PC-3 (cell line): Measurements from ENCODE around the gene GALNT11. TPM values are rescaled to one million over a fixed set of nuclear protein-coding genes. Genes with fewer than 3 reads are reported as not detected.
A peak's percentile ranks its signal among the peaks of the same experiment; 100 is the strongest.

ENCODE experiments used
- ATAC-seq: fragments of 200-7000 bp; cut with Tn5 transposase; 2 replicates; pipeline ENCODE4 v1.9.1; 2020; ENCODE audit warnings: mild to moderate bottlenecking, moderate library complexity
- BruUV-seq: library from RNA; stranded (reverse); fragments of 400-500 nt; replicated peaks from 2 replicates; lab custom pipeline; 2021; lab: Mats Ljungman, UMichigan
- CTCF ChIA-PET: fragments of 300-600 bp; sonication (Branson Sonifier 250); formaldehyde crosslinking; loops from one replicate; lab custom pipeline; 2022; ENCODE audit warnings: antibody characterized with exemption; lab: Charles Lee
- POLR2A ChIA-PET: fragments of 300-600 bp; sonication (Branson Sonifier 250); formaldehyde crosslinking; loops from one replicate; lab custom pipeline; 2022; ENCODE audit warnings: antibody characterized with exemption; ENCODE audit not compliant: unreplicated experiment; lab: Charles Lee
- DNase-seq: peaks from one replicate; pipeline ENCODE4 v3.0.0-alpha.2; 2015
- H2AFZ ChIP-seq: fragments of 300-600 bp; sonication (generic); 2 replicates; pipeline ENCODE4 v1.6.0; 2016; ENCODE audit warnings: antibody characterized with exemption, low read length
- H3F3A ChIP-seq: fragments of 300-600 bp; sonication (generic); one replicate; pipeline ENCODE4 v1.6.0; 2017; ENCODE audit warnings: antibody characterized with exemption, low read length, control low read depth, mild to moderate bottlenecking; ENCODE audit not compliant: unreplicated experiment
- H3K27ac ChIP-seq: fragments of 300-600 bp; sonication (generic); 2 replicates; pipeline ENCODE4 v1.5.1; 2016; ENCODE audit warnings: mild to moderate bottlenecking, low read length
- H3K27me3 ChIP-seq: fragments of 300-600 bp; sonication (generic); 2 replicates; pipeline ENCODE4 v1.6.1; 2016; ENCODE audit warnings: low read length, mixed read lengths
- H3K36me3 ChIP-seq: fragments of 300-600 bp; sonication (generic); 2 replicates; pipeline ENCODE4 v1.6.1; 2016; ENCODE audit warnings: low read depth, mixed run types, low read length, mixed read lengths
- H3K4me1 ChIP-seq: fragments of 300-600 bp; sonication (generic); 2 replicates; pipeline ENCODE4 v1.5.1; 2016; ENCODE audit warnings: low read length; ENCODE audit not compliant: insufficient read depth
- H3K4me2 ChIP-seq: fragments of 300-600 bp; sonication (generic); 2 replicates; pipeline ENCODE4 v1.6.0; 2016; ENCODE audit warnings: low read length
- H3K4me3 ChIP-seq: fragments of 300-600 bp; sonication (generic); 2 replicates; pipeline ENCODE4 v1.5.1; 2016; ENCODE audit warnings: mild to moderate bottlenecking, low read length, mixed read lengths
- H3K79me2 ChIP-seq: fragments of 300-600 bp; sonication (generic); 2 replicates; pipeline ENCODE4 v1.6.1; 2017; ENCODE audit warnings: low read length, mixed read lengths
- H3K9ac ChIP-seq: fragments of 300-600 bp; sonication (generic); 2 replicates; pipeline ENCODE4 v1.6.0; 2016; ENCODE audit warnings: mild to moderate bottlenecking, low read length
- H3K9me2 ChIP-seq: fragments of 300-600 bp; sonication (generic); replicated peaks from 2 replicates; pipeline ENCODE4 v1.6.1; 2016; ENCODE audit warnings: mixed run types, low read length, mixed read lengths
- H3K9me3 ChIP-seq: fragments of 300-600 bp; sonication (generic); 2 replicates; pipeline ENCODE4 v1.6.1; 2016; ENCODE audit warnings: low read length, mixed read lengths
- H4K20me1 ChIP-seq: fragments of 300-600 bp; sonication (generic); 2 replicates; pipeline ENCODE4 v1.6.1; 2016; ENCODE audit warnings: low read length, mixed read lengths
- EZH2 ChIP-seq: fragments of 300-600 bp; sonication (generic); IDR thresholded peaks from one replicate; pipeline ENCODE4 v1.6.1; 2017; ENCODE audit warnings: antibody characterized with exemption, mild to moderate bottlenecking, low read length; ENCODE audit not compliant: unreplicated experiment
- EZH2phosphoT487 ChIP-seq: fragments of 300-600 bp; sonication (generic); IDR thresholded peaks from 2 replicates; pipeline ENCODE4 v1.6.1; 2018; ENCODE audit warnings: mild to moderate bottlenecking, antibody characterized with exemption, low read length, borderline replicate concordance
- intact Hi-C: fragments of 100-400 bp; cut with micrococcal nuclease; formaldehyde crosslinking; loops from 2 replicates; pipeline ENCODE4 v1.9.0; 2023
- total RNA-seq: library from RNA; depleted of rRNA; stranded (reverse); fragments of >200 nt; gene quantifications from 2 replicates; pipeline ENCODE4 v1.2.3, GENCODE V29; 2014
- TF ChIP-seq, protein P1 (sequence below): fragments of 300-600 bp; sonication (generic); conservative IDR thresholded peaks from 2 replicates; pipeline ENCODE4 v1.5.1; 2017; ENCODE audit warnings: antibody characterized with exemption, low read depth, mild to moderate bottlenecking, low read length

Gene GALNT11
- total RNA-seq, 1 experiment from 2014 or later = 19.5 TPM

GRCh38 chr7:152112829-152113228, 87.4 kb downstream of the GALNT11 start:
- BruUV-seq = no TSS peak
- intact Hi-C loops = no loop called here
- no peaks in the 10 kb centered on the region for H3K4me1 ChIP-seq
- H3K9me2 ChIP-seq = no peaks in the 10 kb centered on the region
- H2AFZ ChIP-seq = no peak overlapping the region
- ATAC-seq = no peak
- no peaks in the 10 kb centered on the region for H3K9me3 ChIP-seq
- no peak for DNase-seq
- TF ChIP-seq EZH2 (no peak), EZH2phosphoT487 (no peak)
- TF ChIP-seq, protein P1, sequence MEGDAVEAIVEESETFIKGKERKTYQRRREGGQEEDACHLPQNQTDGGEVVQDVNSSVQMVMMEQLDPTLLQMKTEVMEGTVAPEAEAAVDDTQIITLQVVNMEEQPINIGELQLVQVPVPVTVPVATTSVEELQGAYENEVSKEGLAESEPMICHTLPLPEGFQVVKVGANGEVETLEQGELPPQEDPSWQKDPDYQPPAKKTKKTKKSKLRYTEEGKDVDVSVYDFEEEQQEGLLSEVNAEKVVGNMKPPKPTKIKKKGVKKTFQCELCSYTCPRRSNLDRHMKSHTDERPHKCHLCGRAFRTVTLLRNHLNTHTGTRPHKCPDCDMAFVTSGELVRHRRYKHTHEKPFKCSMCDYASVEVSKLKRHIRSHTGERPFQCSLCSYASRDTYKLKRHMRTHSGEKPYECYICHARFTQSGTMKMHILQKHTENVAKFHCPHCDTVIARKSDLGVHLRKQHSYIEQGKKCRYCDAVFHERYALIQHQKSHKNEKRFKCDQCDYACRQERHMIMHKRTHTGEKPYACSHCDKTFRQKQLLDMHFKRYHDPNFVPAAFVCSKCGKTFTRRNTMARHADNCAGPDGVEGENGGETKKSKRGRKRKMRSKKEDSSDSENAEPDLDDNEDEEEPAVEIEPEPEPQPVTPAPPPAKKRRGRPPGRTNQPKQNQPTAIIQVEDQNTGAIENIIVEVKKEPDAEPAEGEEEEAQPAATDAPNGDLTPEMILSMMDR = no peak
- no peak overlapping the region for H3K4me2 ChIP-seq
- H3K27ac ChIP-seq = no peak overlapping the region
- H3K27me3 ChIP-seq = no peaks in the 10 kb centered on the region
- no peaks in the 10 kb centered on the region for H3F3A ChIP-seq
- H4K20me1 ChIP-seq = no peaks in the 10 kb centered on the region
- H3K36me3 ChIP-seq = no peaks in the 10 kb centered on the region; the same call in 1 of the 2 replicates
- ChIA-PET POLR2A (no interaction called here), CTCF (no interaction called here)
- no peaks in the 10 kb centered on the region for H3K79me2 ChIP-seq
- no peak overlapping the region for H3K9ac ChIP-seq
- H3K4me3 ChIP-seq = no peak overlapping the region

GRCh38 chr7:152115021-152115718, 89.7 kb downstream of the GALNT11 start:
- no peak overlapping the region for H3K4me3 ChIP-seq
- H2AFZ ChIP-seq = no peak overlapping the region
- DNase-seq = no peak
- no peaks in the 10 kb centered on the region for H3F3A ChIP-seq
- no TSS peak for BruUV-seq
- TF ChIP-seq EZH2 = no peak
- no peak for TF ChIP-seq EZH2phosphoT487
- TF ChIP-seq, protein P1 = no peak
- H3K9me3 ChIP-seq = no peaks in the 10 kb centered on the region
- ChIA-PET POLR2A (no interaction called here), CTCF (no interaction called here)
- no peaks in the 10 kb centered on the region for H3K27me3 ChIP-seq
- no peak overlapping the region for H3K9ac ChIP-seq
- peaks cover 6% of the 10 kb centered on the region; the same call in 1 of the 2 replicates for H3K36me3 ChIP-seq
- no peaks in the 10 kb centered on the region for H3K79me2 ChIP-seq
- intact Hi-C loops = no loop called here
- H3K27ac ChIP-seq = no peak overlapping the region
- peak; percentile 38 for ATAC-seq
- H3K4me2 ChIP-seq = no peak overlapping the region
- H3K4me1 ChIP-seq = no peaks in the 10 kb centered on the region
- no peaks in the 10 kb centered on the region for H3K9me2 ChIP-seq
- no peaks in the 10 kb centered on the region for H4K20me1 ChIP-seq

- Histone ChIP-seq H3K9me2 (no peaks in the 10 kb centered on the region), H3K79me2 (no peaks in the 10 kb centered on the region), H3K4me1 (no peaks in the 10 kb centered on the region), H3K27me3 (no peaks in the 10 kb centered on the region), H3K9me3 (no peaks in the 10 kb centered on the region), H2AFZ (no peak overlapping the region), H3K27ac (no peak overlapping the region), H3K4me3 (no peak overlapping the region), H3K36me3 (peaks cover 23% of the 10 kb centered on the region), H3K9ac (no peak overlapping the region), H4K20me1 (no peaks in the 10 kb centered on the region), H3F3A (no peaks in the 10 kb centered on the region), H3K4me2 (no peak overlapping the region)
- ChIA-PET CTCF (no interaction called here), POLR2A (no interaction called here)
- ATAC-seq = no peak
- BruUV-seq = no TSS peak
- no peak for DNase-seq
- TF ChIP-seq EZH2phosphoT487 (no peak), EZH2 (no peak)
- TF ChIP-seq, protein P1 = no peak
- intact Hi-C loops = no loop called here
Observed at GRCh38 chr7:152117356-152117755, 91.9 kb downstream of the GALNT11 start.
